Measurements from ENCODE around the gene RABGGTA.
A peak's percentile ranks its signal among the peaks of the same experiment; 100 is the strongest.

RABGGTA gene

GRCh38 chr14:24271134-24271833, at the start of gene RABGGTA:
RABGGTA (minus strand) TSS chr14:24271597; CDS start chr14:24271115, 482 bp downstream.
- TF ChIP-seq CEBPB (IDR thresholded peaks at IDR 0.05) = no peak
- TF ChIP-seq EGR1 (IDR thresholded peaks at IDR 0.05) = peak; percentile 38; the same call in 1 of the 2 replicates
- TF ChIP-seq USF1 (IDR thresholded peaks at IDR 0.05) = peak; percentile 48; the same call in 1 of the 2 replicates
- peak; percentile 19; the same call in 1 of the 2 replicates for TF ChIP-seq RAD21 (IDR thresholded peaks at IDR 0.05; ENCODE audit: low read depth)
- TF ChIP-seq ZBTB7A (IDR thresholded peaks at IDR 0.05; ENCODE audit: low read depth) = peak; percentile 56; the same call in 1 of the 2 replicates
- TF ChIP-seq YY1 (IDR thresholded peaks at IDR 0.05; ENCODE audit: low read depth) = peak; percentile 44; the same call in 1 of the 2 replicates
- peak; percentile 71 for TF ChIP-seq TAF1 (IDR thresholded peaks at IDR 0.05; ENCODE audit: low read depth)
- no peak for TF ChIP-seq EP300 (IDR thresholded peaks at IDR 0.05; ENCODE audit: borderline replicate concordance)
- no peak for TF ChIP-seq REST (IDR thresholded peaks at IDR 0.05; ENCODE audit: low read depth)
- TF ChIP-seq TCF12 (IDR thresholded peaks at IDR 0.05; ENCODE audit: low read depth) = peak; percentile 73; the same call in 1 of the 2 replicates
- peak; percentile 98 for TF ChIP-seq MAX (IDR thresholded peaks at IDR 0.05)

GRCh38 chr14:24317141-24317928, 45.9 kb upstream of the RABGGTA start:
- TF ChIP-seq CREB1 (IDR thresholded peaks at IDR 0.05; ENCODE audit: low read depth) (no peak), EP300 (IDR thresholded peaks at IDR 0.05; ENCODE audit: borderline replicate concordance) (no peak), RAD21 (IDR thresholded peaks at IDR 0.05; ENCODE audit: low read depth) (no peak), FOXM1 (IDR thresholded peaks at IDR 0.05; ENCODE audit: borderline replicate concordance, low read depth) (no peak), MAX (IDR thresholded peaks at IDR 0.05) (no peak), CEBPB (IDR thresholded peaks at IDR 0.05) (no peak), REST (IDR thresholded peaks at IDR 0.05; ENCODE audit: low read depth) (no peak), YY1 (IDR thresholded peaks at IDR 0.05; ENCODE audit: low read depth) (no peak), NFIC (IDR thresholded peaks at IDR 0.05) (no peak), TAF1 (IDR thresholded peaks at IDR 0.05; ENCODE audit: low read depth) (no peak)

- TF ChIP-seq RAD21 (IDR thresholded peaks at IDR 0.05; ENCODE audit: low read depth) (no peak), CREB1 (IDR thresholded peaks at IDR 0.05; ENCODE audit: low read depth) (no peak), CEBPB (IDR thresholded peaks at IDR 0.05) (no peak), MAX (IDR thresholded peaks at IDR 0.05) (no peak)
Measured at GRCh38 chr14:24316597-24316950, 45.2 kb upstream of the RABGGTA start.

- TF ChIP-seq RAD21 (IDR thresholded peaks at IDR 0.05; ENCODE audit: low read depth) (no peak), CEBPB (IDR thresholded peaks at IDR 0.05) (no peak), REST (IDR thresholded peaks at IDR 0.05; ENCODE audit: low read depth) (no peak), YY1 (IDR thresholded peaks at IDR 0.05; ENCODE audit: low read depth) (no peak), ZBTB7A (IDR thresholded peaks at IDR 0.05; ENCODE audit: low read depth) (no peak)
Measured at GRCh38 chr14:24315807-24316596, 44.6 kb upstream of the RABGGTA start.

Measured in Ishikawa (cell line).